Measurements from ENCODE around the gene DNAL1. TPM values are rescaled to one million over a fixed set of nuclear protein-coding genes. Genes with fewer than 3 reads are reported as not detected.

DNAL1 gene
- polyA plus RNA-seq, 1 of the 3 experiments (the other 2 are of a cell fraction): 2.6 TPM

DNA sequence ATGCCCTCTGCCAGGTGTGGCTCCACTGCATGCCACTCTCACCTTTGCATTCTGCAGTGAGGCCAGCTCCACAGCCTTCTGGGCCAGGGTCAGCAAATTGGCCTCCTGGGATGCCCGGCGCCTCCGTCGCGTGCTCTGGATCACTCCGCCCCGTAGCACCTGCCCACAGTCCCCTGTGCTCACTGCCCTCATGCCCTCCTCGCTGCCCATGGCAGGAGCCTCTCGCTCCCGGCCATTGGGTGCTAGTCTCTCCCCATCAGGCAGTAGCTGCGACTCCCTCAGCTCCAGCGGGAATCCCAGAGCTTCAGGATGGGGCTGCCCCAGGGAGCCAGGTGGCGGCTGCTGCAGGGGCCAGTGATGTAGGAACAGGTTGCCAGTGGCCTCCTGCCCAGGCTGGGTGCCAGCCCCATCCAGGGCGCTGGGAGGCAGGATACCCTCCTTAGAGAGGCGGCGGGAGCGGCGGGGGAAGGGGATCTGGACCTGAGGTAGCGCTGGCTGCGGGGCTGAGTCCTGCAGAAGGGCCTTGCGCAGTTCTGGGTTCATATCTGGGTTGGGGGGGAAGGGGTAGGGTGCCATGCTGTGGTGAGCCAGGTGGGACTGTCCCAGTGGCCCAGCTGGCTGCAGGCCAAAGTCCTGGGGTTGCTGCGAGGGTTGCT, 93.9 kb downstream of the DNAL1 start:
- peaks cover 40% of the 10 kb centered on the region for H4K20me1 ChIP-seq (ENCODE audit: insufficient read depth)
- H3K27ac ChIP-seq (ENCODE audit: low read depth in 2 of 2, low read length in 1 of 2): no peak overlapping the region
- H3K9me2 ChIP-seq: no peaks in the 10 kb centered on the region
- peaks cover 8 to 11% of the 10 kb centered on the region in 2 experiments for H3K36me3 ChIP-seq (replicated peaks in 1 of 2; ENCODE audit: control insufficient read depth in 1 of 2, insufficient read depth in 2 of 2, low read length in 1 of 2)
- peaks cover 5% of the 10 kb centered on the region for H3F3A ChIP-seq (replicated peaks; ENCODE audit: insufficient read depth)
- no peak overlapping the region for H3K9ac ChIP-seq
- no peak overlapping the region for H3K4me3 ChIP-seq (ENCODE audit: low read depth in 2 of 2, low read length in 1 of 2)
- DNase-seq: no peak
- H3K79me2 ChIP-seq (ENCODE audit: insufficient read depth): peaks cover 45% of the 10 kb centered on the region
- no peaks in the 10 kb centered on the region for H3K27me3 ChIP-seq (ENCODE audit: insufficient read depth)
- WGBS (ENCODE audit: low lambda C conversion rate): 93% methylated on average over 12 of the region's 22 CpGs
- H3K4me1 ChIP-seq (ENCODE audit: control insufficient read depth in 1 of 2, insufficient read depth in 2 of 2, low read depth in 1 of 2, low read length in 1 of 2): peaks cover 15 to 39% of the 10 kb centered on the region in 2 experiments; a peak in 3 of 4 replicates
- ChIA-PET CTCF (interaction anchor here (1.3 to 4.0 kb wide), 4 partner anchors 10 to 59 kb away, joined by 3 to 20 read pairs (median 6); no protein-coding TSS in a partner anchor), POLR2A (no interaction called here)
- no peak overlapping the region for H2AFZ ChIP-seq (ENCODE audit: low read depth)
- no peak overlapping the region for H3K4me2 ChIP-seq
- no peaks in the 10 kb centered on the region for H3K9me3 ChIP-seq
- no peak for TF ChIP-seq POLR2AphosphoS5 (IDR thresholded peaks at IDR 0.05; ENCODE audit: low read depth, low read length)
- TF ChIP-seq TCF12 (IDR thresholded peaks at IDR 0.05): no peak
- no peak for TF ChIP-seq YY1 (IDR thresholded peaks at IDR 0.05; ENCODE audit: low read depth)
- no peak for TF ChIP-seq FOSL2 (IDR thresholded peaks at IDR 0.05; ENCODE audit: borderline replicate concordance, low read depth)
- TF ChIP-seq RFX5 (IDR thresholded peaks at IDR 0.05; ENCODE audit: low read length): no peak
- TF ChIP-seq EZH2phosphoT487 (IDR thresholded peaks at IDR 0.05; ENCODE audit: borderline replicate concordance, low read depth): no peak
- TF ChIP-seq USF1 (IDR thresholded peaks at IDR 0.05; ENCODE audit: borderline replicate concordance, low read depth): no peak
- no peak for TF ChIP-seq REST (IDR thresholded peaks at IDR 0.05; ENCODE audit: low read depth, low read length)
- no peak for TF ChIP-seq GABPA (IDR thresholded peaks at IDR 0.05; ENCODE audit: low read depth)
- no peak for TF ChIP-seq CTCF (IDR thresholded peaks at IDR 0.05)
- TF ChIP-seq SMC3 (IDR thresholded peaks at IDR 0.05; ENCODE audit: low read depth, low read length): no peak
